HG02588 (cell line): ENCODE results near the gene NPAS1.

ENCODE experiments used
- ATAC-seq: cut with Tn5 transposase; IDR thresholded peaks from one replicate; pipeline ENCODE4 v1.9.1; 2021; ENCODE audit warnings: mild to moderate bottlenecking, moderate library complexity; ENCODE audit not compliant: unreplicated experiment

Gene NPAS1

GRCh38 chr19:47013041-47013517 lies 6.6 kb upstream of the NPAS1 start:
- no peak for ATAC-seq

DNA sequence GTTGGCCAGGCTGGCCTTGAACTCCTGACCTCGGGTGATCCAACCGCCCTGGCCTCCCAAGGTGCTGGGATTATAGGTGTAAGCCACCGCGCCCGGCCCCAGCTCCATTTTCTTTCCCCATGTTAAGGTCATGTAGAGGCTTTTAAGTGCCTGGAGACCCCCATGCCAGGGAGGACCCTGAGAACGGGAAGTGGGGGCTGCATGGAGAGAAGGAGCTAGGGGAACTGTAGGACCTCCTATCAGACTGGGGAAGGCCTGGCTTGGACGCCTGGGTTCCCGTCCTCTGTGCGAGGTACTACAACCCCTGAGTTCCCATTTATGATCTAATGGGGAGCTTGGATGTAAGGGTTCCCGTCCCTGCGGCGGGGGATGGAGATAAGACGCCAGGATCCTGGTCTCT lies 714 bp upstream of the NPAS1 start:
- ATAC-seq: no peak

GRCh38 chr19:47020132-47020805 lies 632 bp downstream of the NPAS1 start:
- ATAC-seq: no peak

DNA sequence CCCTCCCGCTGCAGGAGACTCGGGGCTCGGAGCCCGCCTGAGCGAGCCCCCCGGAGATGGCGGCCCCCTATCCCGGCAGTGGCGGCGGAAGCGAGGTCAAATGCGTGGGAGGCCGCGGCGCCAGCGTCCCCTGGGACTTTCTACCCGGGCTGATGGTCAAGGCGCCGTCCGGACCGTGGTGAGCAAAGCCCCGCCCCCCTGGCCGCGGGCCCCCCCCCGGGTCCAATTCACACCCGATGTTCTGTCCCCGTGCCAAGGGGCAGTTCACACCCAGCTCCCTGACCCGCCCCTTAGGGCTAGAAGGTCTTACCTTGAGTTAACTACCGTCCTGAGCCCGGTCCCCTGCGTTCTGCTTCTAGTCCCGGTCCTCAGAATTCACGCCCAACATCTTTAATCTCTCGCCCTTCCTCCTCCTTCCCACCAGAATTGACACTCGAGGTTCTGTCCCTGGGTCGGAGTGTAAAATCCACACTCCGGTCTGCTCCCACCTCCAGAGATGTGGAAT lies 1.4 kb downstream of the NPAS1 start:
- ATAC-seq: no peak

DNA sequence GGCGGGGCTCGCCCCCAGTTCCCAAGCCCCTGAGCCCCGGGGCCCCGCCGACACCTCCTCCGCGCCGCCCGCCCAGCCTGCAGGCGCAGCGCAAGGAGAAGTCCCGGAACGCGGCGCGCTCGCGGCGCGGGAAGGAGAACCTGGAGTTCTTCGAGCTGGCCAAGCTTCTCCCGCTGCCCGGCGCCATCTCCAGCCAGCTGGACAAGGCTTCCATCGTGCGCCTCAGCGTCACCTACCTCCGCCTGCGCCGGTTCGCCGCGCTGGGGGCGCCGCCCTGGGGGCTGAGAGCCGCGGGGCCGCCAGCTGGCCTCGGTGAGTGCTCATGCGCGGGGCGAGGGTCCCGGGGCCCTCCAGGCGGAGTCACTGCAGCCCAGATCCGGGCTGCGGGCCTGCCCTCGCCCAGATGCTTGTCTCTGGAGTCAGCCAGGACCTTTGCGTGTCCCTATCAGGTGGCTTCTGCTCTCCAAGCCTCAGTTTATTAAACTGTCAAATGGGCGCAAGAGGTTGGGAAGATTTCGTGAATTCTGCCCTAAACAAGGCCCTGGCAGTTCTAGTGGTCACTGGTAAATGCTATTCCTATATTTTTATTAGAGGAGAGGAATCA lies 2.0 kb downstream of the NPAS1 start:
- no peak for ATAC-seq

- ATAC-seq: no peak
Measured at GRCh38 chr19:47022140-47022536, 2.5 kb downstream of the NPAS1 start.

GRCh38 chr19:47022541-47023447 lies 3.2 kb downstream of the NPAS1 start:
- no peak for ATAC-seq

- no peak for ATAC-seq
Measured at GRCh38 chr19:47023448-47023794, 3.8 kb downstream of the NPAS1 start.

DNA sequence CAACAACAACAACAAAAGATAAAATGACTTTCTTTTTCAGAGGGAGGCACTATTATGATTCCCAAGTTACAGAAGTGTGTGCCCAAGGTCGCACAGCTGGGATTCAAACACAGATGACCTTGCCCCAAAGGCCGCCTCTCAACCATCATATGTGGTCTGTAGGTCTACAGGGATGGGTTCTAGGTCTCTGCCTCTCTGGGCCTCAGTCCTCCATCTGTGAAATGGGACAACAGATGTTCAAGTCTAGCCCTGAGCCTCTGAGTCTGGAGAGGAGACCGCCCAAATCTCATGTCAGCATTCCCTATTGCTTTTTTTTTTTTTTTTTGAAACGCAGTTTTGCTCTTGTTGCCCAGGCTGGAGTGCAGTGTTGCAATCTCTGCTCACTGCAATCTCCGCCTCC lies 4.9 kb downstream of the NPAS1 start:
- no peak for ATAC-seq

DNA sequence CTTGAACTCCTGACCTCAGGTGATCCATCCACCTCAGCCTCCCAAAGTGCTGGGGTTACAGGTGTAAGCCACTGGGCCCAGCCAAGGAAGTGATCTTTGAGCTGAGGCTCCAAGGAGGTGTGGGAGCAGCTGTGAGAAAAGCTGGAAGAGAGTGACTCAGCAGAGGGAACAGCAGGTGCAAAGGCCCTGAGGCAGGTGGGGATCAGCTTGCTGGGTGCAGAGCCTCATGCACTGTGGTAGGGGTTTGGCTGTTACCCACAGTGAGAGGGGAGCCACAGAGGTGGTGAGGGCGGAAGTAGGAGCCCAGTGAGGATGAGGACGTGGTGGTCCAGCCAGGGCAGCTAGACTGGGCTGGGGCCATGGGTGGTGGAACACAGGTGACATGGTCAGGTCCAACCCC lies 6.5 kb downstream of the NPAS1 start:
- ATAC-seq: no peak

DNA sequence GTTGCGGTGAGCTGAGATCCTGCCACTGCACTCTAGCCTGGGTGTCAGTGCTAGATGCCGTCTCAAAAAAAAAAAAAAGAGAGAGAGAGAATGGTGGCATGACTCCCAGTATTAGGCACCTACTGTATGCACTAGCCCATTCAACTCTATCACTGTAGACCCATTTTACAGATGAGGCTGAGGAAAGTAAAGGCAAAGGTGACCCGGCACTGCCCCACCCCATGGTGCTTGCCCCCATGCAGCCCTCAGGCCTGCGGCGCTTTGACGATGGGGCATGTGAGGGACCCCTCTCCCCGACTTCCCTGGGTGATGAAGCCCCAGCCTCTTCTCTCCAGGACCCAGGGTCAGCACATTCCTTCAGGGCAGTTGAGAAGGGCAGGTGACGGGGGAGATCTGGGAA lies 7.3 kb downstream of the NPAS1 start:
- no peak for ATAC-seq

GRCh38 chr19:47027586-47028088 lies 8.0 kb downstream of the NPAS1 start:
- no peak for ATAC-seq

GRCh38 chr19:47028195-47028601 lies 8.6 kb downstream of the NPAS1 start:
- no peak for ATAC-seq

- no peak for ATAC-seq
Measured at GRCh38 chr19:47032171-47032811, 12.7 kb downstream of the NPAS1 start.

- ATAC-seq: peak; percentile 84
Measured at GRCh38 chr19:47035127-47036096, 15.8 kb downstream of the NPAS1 start.

DNA sequence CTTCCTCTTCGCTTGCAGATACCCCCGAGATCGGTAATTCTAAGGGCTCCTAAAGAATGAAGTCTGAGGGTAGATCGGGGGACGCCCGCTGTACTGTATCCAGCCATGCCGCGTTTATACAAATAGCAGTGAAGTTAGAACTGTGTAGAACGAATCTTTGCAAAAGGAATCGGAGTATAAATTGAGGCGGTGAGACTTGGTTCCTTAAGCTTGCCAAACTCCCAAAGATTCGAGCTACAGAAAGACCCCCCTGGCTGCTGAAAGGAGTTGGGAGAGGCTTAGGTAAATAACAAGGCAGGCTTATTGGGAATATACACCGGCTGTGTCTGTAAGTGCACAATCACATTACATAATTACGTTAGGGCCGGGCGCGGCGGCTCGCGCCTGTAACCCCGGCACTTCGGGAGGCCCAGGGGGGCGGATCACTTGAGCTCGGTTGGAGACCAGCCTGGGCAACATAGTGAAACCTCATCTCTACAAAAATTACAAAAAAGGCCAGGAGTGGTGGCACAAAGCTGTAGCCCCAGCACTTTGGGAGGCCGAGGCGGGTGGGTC lies 16.5 kb downstream of the NPAS1 start:
- ATAC-seq: peak; percentile 26

DNA sequence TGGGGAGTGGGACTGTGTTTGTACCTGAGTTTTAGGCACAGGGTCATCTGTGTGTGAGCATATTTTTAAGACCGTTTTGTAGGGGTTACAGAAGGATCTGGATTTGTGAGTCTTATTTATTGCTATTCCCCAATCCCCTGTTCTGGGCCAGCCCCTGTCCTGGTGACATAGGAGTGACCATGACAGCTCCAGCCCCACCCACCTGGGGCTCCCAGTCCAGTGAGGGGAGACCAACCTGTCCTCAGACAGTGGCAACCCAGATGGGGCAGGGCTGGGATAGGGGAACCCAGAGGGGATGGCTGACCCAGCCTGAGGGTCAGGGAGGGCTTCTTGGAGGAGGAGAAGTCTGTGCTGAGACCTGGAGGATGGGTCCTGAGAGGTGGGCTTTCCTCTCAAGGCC lies 18.1 kb downstream of the NPAS1 start:
- ATAC-seq: no peak

DNA sequence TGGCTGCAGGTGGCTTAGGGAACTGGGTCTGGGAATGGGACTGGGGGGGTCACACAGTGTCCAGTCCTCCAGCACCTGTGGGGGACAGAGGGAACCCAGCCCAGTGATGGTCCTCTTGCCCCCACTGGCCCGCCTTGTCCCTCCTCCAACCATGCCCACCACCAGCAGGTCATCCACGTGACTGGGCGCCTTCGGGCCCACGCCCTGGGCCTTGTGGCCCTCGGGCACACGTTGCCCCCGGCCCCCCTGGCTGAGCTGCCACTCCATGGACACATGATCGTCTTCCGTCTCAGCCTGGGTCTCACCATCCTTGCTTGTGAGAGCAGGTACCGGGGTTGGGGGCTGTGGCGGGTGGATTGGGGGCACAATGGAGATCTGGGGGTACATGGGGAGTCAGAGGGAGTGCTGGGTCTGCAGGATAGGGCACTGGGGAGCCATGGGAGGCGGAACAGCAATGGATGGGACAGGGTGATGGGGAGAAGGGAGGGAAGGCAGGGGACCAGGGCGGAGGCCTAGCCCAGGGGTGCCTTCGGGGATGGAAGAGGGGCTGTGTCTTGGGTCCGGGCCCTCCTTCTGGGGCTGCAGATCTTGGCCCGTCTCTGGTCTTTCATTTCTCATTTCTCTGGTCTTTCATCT lies 19.7 kb downstream of the NPAS1 start:
- ATAC-seq: no peak

DNA sequence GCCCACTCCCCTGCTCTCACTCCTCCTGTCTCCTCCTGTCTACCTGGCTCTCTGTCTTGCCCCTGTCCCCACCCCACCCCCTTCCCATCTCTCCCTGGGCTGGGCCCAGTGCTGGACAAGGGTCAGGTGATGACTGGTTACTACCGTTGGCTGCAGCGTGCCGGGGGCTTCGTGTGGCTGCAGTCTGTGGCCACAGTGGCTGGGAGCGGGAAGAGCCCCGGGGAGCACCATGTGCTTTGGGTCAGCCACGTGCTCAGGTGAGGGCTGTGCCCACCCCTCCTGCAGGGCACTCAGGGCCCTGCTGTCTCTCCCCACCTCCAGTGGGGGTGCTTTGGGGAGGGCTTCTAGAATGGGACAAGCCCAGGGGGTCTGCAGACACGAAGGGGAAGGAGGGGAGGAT lies 21.2 kb downstream of the NPAS1 start:
- no peak for ATAC-seq
